ENCODE data around the gene NET1.

DNA sequence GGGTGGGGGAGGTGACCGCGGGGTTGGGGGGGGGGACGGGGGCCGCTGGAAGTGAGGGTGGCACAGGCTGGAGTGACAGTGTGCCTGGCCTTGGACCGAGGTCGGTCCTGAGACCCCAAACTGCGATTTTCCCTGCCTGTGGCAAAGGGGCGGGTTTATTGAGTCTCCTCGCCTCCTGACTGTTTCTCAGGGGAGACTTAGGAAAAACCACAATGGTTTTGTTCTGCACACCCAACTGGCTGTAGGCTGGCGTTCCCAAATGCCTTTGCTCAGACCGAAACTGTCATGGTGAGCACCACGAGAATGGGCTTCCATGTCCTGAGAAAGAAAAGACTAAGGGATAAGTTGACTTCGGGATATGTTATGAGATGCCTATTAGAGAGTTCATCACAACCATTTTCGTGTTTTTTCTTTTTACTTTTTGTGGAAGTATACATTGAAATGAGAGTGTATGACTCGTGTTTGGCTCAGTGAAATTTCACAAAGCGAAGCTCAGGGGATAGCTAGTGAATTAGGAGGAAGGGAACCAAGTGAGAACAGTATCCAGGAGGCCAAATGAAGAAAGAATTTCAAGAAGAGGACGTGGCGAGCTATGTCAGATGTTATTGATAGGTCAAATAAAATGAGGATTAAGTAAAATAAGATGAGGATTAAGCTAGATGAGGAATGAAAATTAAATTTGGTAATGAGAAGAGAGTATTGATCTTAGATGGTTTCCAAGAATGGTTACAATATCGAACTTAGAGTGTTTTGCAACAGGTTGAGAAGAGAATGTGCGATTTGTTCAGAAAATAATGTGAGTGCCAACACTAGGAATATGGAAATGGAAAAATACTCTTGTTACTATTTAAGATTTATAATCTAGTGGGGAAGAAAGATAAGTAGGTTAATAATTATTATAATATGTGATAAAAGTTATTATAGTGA lies 918 bp downstream of the NET1 start:
- TF ChIP-seq, protein P1, sequence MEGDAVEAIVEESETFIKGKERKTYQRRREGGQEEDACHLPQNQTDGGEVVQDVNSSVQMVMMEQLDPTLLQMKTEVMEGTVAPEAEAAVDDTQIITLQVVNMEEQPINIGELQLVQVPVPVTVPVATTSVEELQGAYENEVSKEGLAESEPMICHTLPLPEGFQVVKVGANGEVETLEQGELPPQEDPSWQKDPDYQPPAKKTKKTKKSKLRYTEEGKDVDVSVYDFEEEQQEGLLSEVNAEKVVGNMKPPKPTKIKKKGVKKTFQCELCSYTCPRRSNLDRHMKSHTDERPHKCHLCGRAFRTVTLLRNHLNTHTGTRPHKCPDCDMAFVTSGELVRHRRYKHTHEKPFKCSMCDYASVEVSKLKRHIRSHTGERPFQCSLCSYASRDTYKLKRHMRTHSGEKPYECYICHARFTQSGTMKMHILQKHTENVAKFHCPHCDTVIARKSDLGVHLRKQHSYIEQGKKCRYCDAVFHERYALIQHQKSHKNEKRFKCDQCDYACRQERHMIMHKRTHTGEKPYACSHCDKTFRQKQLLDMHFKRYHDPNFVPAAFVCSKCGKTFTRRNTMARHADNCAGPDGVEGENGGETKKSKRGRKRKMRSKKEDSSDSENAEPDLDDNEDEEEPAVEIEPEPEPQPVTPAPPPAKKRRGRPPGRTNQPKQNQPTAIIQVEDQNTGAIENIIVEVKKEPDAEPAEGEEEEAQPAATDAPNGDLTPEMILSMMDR (IDR thresholded peaks at IDR 0.05): no peak
- no peak for TF ChIP-seq POLR2A (IDR thresholded peaks at IDR 0.05)
